Cardiac muscle cell (in vitro differentiated cells and primary cell): ENCODE results near the gene FSD2. TPM values are rescaled to one million over a fixed set of nuclear protein-coding genes. Genes with fewer than 3 reads are reported as not detected.

Experiments used
- DNase-seq, 2 donors: peaks; one replicate each; pipeline versions ENCODE4 v3.0.0 to v3.0.0-alpha.2; 2010 to 2017; ENCODE audit warnings: low read depth in 1 of 2, low spot score in 1 of 2
- H3K27ac ChIP-seq: fragments of 200-600 bp; sonication (generic); 2 replicates; pipeline ENCODE4 v1.5.1; 2016
- H3K27me3 ChIP-seq: fragments of 200-600 bp; sonication (generic); 2 replicates; pipeline ENCODE4 v1.6.0; 2016; ENCODE audit warnings: control low read depth
- H3K36me3 ChIP-seq: fragments of 200-600 bp; sonication (generic); 2 replicates; pipeline ENCODE4 v1.5.1; 2016; ENCODE audit warnings: control low read depth
- H3K4me1 ChIP-seq: fragments of 200-600 bp; sonication (generic); 2 replicates; pipeline ENCODE4 v1.8.1; 2017; ENCODE audit warnings: low read depth, mild to moderate bottlenecking, mixed run types
- H3K4me3 ChIP-seq: fragments of 200-600 bp; sonication (generic); 2 replicates; pipeline ENCODE4 v1.5.1; 2016; ENCODE audit warnings: mild to moderate bottlenecking
- H3K9me3 ChIP-seq: fragments of 200-600 bp; sonication (generic); 2 replicates; pipeline ENCODE4 v1.5.1; 2017; ENCODE audit warnings: low read depth, mild to moderate bottlenecking, control low read depth
- CTCF ChIP-seq: IDR thresholded peaks from 2 replicates; pipeline ENCODE4 v1.5.1; 2012; ENCODE audit warnings: low read depth, mild to moderate bottlenecking, low read length
- polyA plus RNA-seq: library from polyadenylated mRNA; unstranded; fragments of >200 nt; fragmentation: Nextera tagmentation; extraction: Ambion mirVana; gene quantifications from 2 replicates; pipeline ENCODE4 v1.2.1, GENCODE V29; 2016
- total RNA-seq: library from RNA; depleted of rRNA; stranded (reverse); fragments of >200 nt; gene quantifications from 2 replicates; pipeline ENCODE4 v1.2.3, GENCODE V29; 2016

The FSD2 gene
- total and polyA plus RNA-seq, 2 experiments from 2014 or later = 14.9 to 44.9 TPM

GRCh38 chr15:82798104-82798503, 7.8 kb downstream of the FSD2 start:
- Histone ChIP-seq H3K9me3 (no peaks in the 10 kb centered on the region), H3K4me3 (no peak overlapping the region), H3K27me3 (no peaks in the 10 kb centered on the region), H3K4me1 (peaks cover 11% of the 10 kb centered on the region), H3K27ac (no peak overlapping the region), H3K36me3 (peaks cover 5% of the 10 kb centered on the region)
- DNase-seq = no peak
- TF ChIP-seq CTCF = no peak

- Histone ChIP-seq H3K9me3 (no peaks in the 10 kb centered on the region), H3K27ac (no peak overlapping the region), H3K36me3 (peaks cover 5% of the 10 kb centered on the region), H3K27me3 (no peaks in the 10 kb centered on the region), H3K4me3 (no peak overlapping the region), H3K4me1 (no peaks in the 10 kb centered on the region)
- DNase-seq = no peak
- no peak for TF ChIP-seq CTCF
These were observed 12.1 kb downstream of the FSD2 start for GRCh38 chr15:82793737-82794136.

GRCh38 chr15:82792068-82792467, 13.8 kb downstream of the FSD2 start:
- no peak overlapping the region for H3K27ac ChIP-seq
- H3K9me3 ChIP-seq = no peaks in the 10 kb centered on the region
- H3K4me1 ChIP-seq = no peaks in the 10 kb centered on the region
- TF ChIP-seq CTCF = no peak
- H3K4me3 ChIP-seq = no peak overlapping the region
- H3K36me3 ChIP-seq = peaks cover 5% of the 10 kb centered on the region
- H3K27me3 ChIP-seq = no peaks in the 10 kb centered on the region
- no peak for DNase-seq

GRCh38 chr15:82790321-82790720, 15.5 kb downstream of the FSD2 start:
- Histone ChIP-seq H3K36me3 (peaks cover 10% of the 10 kb centered on the region), H3K4me3 (no peak overlapping the region), H3K4me1 (no peaks in the 10 kb centered on the region), H3K27ac (no peak overlapping the region), H3K9me3 (no peaks in the 10 kb centered on the region), H3K27me3 (no peaks in the 10 kb centered on the region)
- DNase-seq = no peak
- no peak for TF ChIP-seq CTCF

- H3K9me3 ChIP-seq = no peaks in the 10 kb centered on the region
- H3K4me1 ChIP-seq = no peaks in the 10 kb centered on the region
- no peaks in the 10 kb centered on the region for H3K27me3 ChIP-seq
- H3K27ac ChIP-seq = no peak overlapping the region
- no peak overlapping the region for H3K4me3 ChIP-seq
- H3K36me3 ChIP-seq = peaks cover 9% of the 10 kb centered on the region
- DNase-seq = no peak
- no peak for TF ChIP-seq CTCF
These were observed 16.4 kb downstream of the FSD2 start for GRCh38 chr15:82789491-82789890.

- Histone ChIP-seq H3K4me1 (no peaks in the 10 kb centered on the region), H3K27me3 (no peaks in the 10 kb centered on the region), H3K9me3 (no peaks in the 10 kb centered on the region), H3K4me3 (no peak overlapping the region), H3K36me3 (peaks cover 12% of the 10 kb centered on the region), H3K27ac (no peak overlapping the region)
- no peak for TF ChIP-seq CTCF
- DNase-seq = no peak
These were observed 17.4 kb downstream of the FSD2 start for GRCh38 chr15:82788496-82788895.
